RWPE1 (cell line): ENCODE data around the gene MDN1.
"Not testable (repeated sequence)": the region's sequence is repeated elsewhere in the genome, so short reads cannot be mapped to it uniquely, and the experiment has no call there.

ENCODE experiments used
- CTCF ChIA-PET: fragments of 350-600 bp; sonication (Branson Sonifier 250); formaldehyde crosslinking; extraction: SDS; loops from one replicate; lab custom pipeline; 2021; lab: Yijun Ruan, JAX
- POLR2A ChIA-PET: fragments of 400-600 bp; formaldehyde crosslinking; extraction: SDS; loops from one replicate; lab custom pipeline; 2020; ENCODE audit warnings: antibody characterized with exemption; ENCODE audit not compliant: low non-redundant PET; lab: Yijun Ruan, JAX
- DNase-seq: peaks from one replicate; pipeline ENCODE4 v3.0.0; 2012; ENCODE audit warnings: low spot score
- H3K27ac ChIP-seq: fragments of 450-650 bp; 2 replicates; pipeline ENCODE4 v1.5.1; 2017
- TF ChIP-seq, protein P1 (sequence below): fragments of 450-650 bp; conservative IDR thresholded peaks from 2 replicates; pipeline ENCODE4 v1.5.1; 2017; ENCODE audit warnings: low read depth, mild to moderate bottlenecking

The MDN1 gene

GRCh38 chr6:89734526-89734925 is 85.1 kb downstream of the MDN1 start:
- TF ChIP-seq, protein P1, sequence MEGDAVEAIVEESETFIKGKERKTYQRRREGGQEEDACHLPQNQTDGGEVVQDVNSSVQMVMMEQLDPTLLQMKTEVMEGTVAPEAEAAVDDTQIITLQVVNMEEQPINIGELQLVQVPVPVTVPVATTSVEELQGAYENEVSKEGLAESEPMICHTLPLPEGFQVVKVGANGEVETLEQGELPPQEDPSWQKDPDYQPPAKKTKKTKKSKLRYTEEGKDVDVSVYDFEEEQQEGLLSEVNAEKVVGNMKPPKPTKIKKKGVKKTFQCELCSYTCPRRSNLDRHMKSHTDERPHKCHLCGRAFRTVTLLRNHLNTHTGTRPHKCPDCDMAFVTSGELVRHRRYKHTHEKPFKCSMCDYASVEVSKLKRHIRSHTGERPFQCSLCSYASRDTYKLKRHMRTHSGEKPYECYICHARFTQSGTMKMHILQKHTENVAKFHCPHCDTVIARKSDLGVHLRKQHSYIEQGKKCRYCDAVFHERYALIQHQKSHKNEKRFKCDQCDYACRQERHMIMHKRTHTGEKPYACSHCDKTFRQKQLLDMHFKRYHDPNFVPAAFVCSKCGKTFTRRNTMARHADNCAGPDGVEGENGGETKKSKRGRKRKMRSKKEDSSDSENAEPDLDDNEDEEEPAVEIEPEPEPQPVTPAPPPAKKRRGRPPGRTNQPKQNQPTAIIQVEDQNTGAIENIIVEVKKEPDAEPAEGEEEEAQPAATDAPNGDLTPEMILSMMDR: no peak
- ChIA-PET POLR2A (interaction anchor here (0.7 kb wide), 1 partner anchor 509 kb away, joined by 3 read pairs; no protein-coding TSS in a partner anchor), CTCF (no interaction called here)
- no peak overlapping the region for H3K27ac ChIP-seq
- DNase-seq: no peak

DNA sequence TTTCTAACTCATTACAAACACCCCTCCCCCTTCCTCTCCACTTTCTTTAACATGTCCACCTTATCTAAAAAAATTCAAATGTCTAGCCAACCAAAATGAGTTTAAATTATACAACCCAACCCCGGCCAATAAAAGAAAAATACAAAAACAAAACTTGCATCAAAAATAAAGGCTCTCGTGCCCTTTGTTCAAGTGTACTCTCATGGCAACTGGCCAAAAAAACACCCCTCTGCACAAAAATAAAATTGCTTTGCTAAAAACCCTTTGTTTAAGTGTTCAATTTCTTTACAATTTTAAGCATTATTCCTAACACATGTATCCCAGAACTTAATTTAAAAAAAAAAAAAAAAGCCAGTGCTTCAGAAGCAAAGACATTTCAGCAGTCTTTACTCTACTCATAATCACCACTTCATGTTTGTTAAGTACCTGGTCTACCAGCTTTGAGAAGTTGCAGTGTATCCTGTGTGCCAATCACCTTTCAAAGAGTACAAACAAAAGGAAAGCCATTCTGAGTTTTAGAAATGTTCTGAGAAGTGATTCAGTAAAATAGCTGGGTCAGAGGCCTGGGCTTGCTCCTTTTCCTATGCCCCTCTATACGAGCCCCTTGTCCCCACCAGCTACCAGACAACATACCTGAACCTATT is 87.5 kb downstream of the MDN1 start:
- CTCF ChIA-PET: interaction anchor here (0.6 kb wide), 1 partner anchor 25 kb away, joined by 6 read pairs; no protein-coding TSS in a partner anchor
- POLR2A ChIA-PET: no interaction called here
- no peak overlapping the region for H3K27ac ChIP-seq
- DNase-seq: no peak
- TF ChIP-seq, protein P1: no peak

GRCh38 chr6:89731262-89731661 is 88.3 kb downstream of the MDN1 start:
- H3K27ac ChIP-seq, CTCF ChIA-PET, DNase-seq, POLR2A ChIA-PET: not testable (repeated sequence)

- DNase-seq: no peak
- TF ChIP-seq, protein P1: no peak
- no peak overlapping the region for H3K27ac ChIP-seq
- POLR2A ChIA-PET: no interaction called here
- CTCF ChIA-PET: no interaction called here
Observed at GRCh38 chr6:89729818-89730217, 89.8 kb downstream of the MDN1 start.

DNA sequence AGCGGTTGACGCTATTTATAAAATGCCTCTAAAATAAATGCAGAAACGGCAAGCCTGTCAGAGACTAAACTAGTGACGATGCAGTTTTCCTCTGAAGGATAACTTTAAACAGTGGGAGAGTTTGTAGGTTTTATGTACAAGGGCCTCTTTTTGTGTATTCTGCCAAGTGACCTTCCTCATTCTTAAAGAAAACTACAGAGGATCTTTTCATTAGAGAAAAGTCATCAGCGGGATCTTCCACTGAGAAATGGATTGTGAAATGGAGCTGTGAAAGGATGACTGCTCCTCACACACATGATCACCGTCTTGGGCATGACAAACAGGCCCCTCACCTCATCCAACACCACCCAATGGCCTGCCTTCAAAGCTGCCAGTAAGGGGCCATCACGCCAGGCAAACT is 92.1 kb downstream of the MDN1 start:
- H3K27ac ChIP-seq: no peak overlapping the region
- POLR2A ChIA-PET: no interaction called here
- CTCF ChIA-PET: interaction anchor here (0.6 kb wide), 1 partner anchor 301 kb away, joined by 3 read pairs; no protein-coding TSS in a partner anchor
- TF ChIP-seq, protein P1: no peak
- DNase-seq: no peak

DNA sequence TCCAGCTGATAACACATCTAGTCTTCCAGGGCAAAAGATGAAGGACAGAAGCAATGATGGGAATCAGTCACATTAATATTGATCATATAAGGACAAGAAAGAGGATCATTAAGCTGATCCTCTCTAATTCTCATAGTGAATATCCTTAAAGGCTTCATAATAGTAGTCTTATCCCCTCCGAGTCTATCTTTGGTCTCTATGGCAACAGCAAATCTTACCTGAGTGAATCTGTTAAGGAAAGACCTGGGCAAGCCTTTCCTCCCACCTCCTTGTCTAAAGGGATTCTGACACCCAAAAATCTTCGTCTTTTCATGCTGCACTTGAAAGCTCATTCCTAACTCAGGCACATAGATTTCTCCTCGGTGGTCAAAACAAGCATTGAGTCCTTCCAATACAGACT is 94.6 kb downstream of the MDN1 start:
- ChIA-PET CTCF (no interaction called here), POLR2A (no interaction called here)
- H3K27ac ChIP-seq: no peak overlapping the region
- TF ChIP-seq, protein P1: no peak
- DNase-seq: no peak

GRCh38 chr6:89723046-89723445 is 96.5 kb downstream of the MDN1 start:
- TF ChIP-seq, protein P1: no peak
- no peak overlapping the region for H3K27ac ChIP-seq
- ChIA-PET CTCF (no interaction called here), POLR2A (no interaction called here)
- no peak for DNase-seq
